Karpas-422 (cell line): ENCODE results near the gene MEIOSIN. TPM values are rescaled to one million over a fixed set of nuclear protein-coding genes. Genes with fewer than 3 reads are reported as not detected.
"Not testable (repeated sequence)": the region's sequence is repeated elsewhere in the genome, so short reads cannot be mapped to it uniquely, and the experiment has no call there.

ENCODE experiments used
- DNase-seq: peaks from one replicate; pipeline ENCODE4 v3.0.0-alpha.2; 2015
- H2AFZ ChIP-seq: fragments of 200-600 bp; sonication (generic); 2 replicates; pipeline ENCODE4 v1.6.1; 2014; ENCODE audit warnings: antibody characterized with exemption, low read length, mixed read lengths
- H3K27ac ChIP-seq: fragments of 200-600 bp; sonication (generic); 2 replicates; pipeline ENCODE4 v1.5.1; 2014; ENCODE audit warnings: mild to moderate bottlenecking, low read length, moderate library complexity
- H3K27me3 ChIP-seq: fragments of 200-600 bp; sonication (generic); 2 replicates; pipeline ENCODE4 v1.6.1; 2014; ENCODE audit warnings: low read length, mixed read lengths
- H3K36me3 ChIP-seq: fragments of 200-600 bp; sonication (generic); 2 replicates; pipeline ENCODE4 v1.6.1; 2014; ENCODE audit warnings: low read length, mixed read lengths; ENCODE audit not compliant: insufficient read depth
- H3K4me1 ChIP-seq: fragments of 200-600 bp; sonication (generic); 2 replicates; pipeline ENCODE4 v1.6.1; 2014; ENCODE audit warnings: mild to moderate bottlenecking, low read length, mixed read lengths
- H3K4me2 ChIP-seq: fragments of 200-600 bp; sonication (generic); 2 replicates; pipeline ENCODE4 v1.6.1; 2014; ENCODE audit warnings: low read length, low read depth, mild to moderate bottlenecking; ENCODE audit not compliant: poor library complexity, severe bottlenecking
- H3K4me3 ChIP-seq: fragments of 200-600 bp; sonication (generic); 2 replicates; pipeline ENCODE4 v1.5.1; 2014; ENCODE audit warnings: mild to moderate bottlenecking, antibody characterized with exemption, low read length, mixed read lengths
- H3K79me2 ChIP-seq: fragments of 200-600 bp; sonication (generic); 2 replicates; pipeline ENCODE4 v1.6.1; 2014; ENCODE audit warnings: mild to moderate bottlenecking, low read length, mixed read lengths
- H3K9ac ChIP-seq: fragments of 200-600 bp; sonication (generic); 2 replicates; pipeline ENCODE4 v1.6.0; 2014; ENCODE audit warnings: low read length
- H3K9me2 ChIP-seq: fragments of 200-600 bp; sonication (generic), shearing (Covaris generic); replicated peaks from 2 replicates; pipeline ENCODE4 v1.6.0; 2014; ENCODE audit warnings: mild to moderate bottlenecking, low read length, moderate library complexity; ENCODE audit not compliant: insufficient read depth
- H3K9me3 ChIP-seq: fragments of 300-700, 200-600 bp; sonication (generic); 2 replicates; pipeline ENCODE4 v1.6.1; 2014; ENCODE audit warnings: low read length, mixed read lengths
- H4K20me1 ChIP-seq: fragments of 200-600 bp; sonication (generic); 2 replicates; pipeline ENCODE4 v1.6.1; 2014; ENCODE audit warnings: mild to moderate bottlenecking, antibody characterized with exemption, low read length, low read depth; ENCODE audit not compliant: insufficient read depth
- total RNA-seq: library from RNA; depleted of rRNA; stranded (reverse); fragments of >200 nt; shearing (Covaris generic); gene quantifications from 2 replicates; pipeline ENCODE4 v1.2.3, GENCODE V29; 2014; ENCODE audit warnings: low replicate concordance

Gene MEIOSIN
- total RNA-seq, 1 experiment from 2014 or later = not detected

- Histone ChIP-seq H3K9me3 (no peaks in the 10 kb centered on the region), H2AFZ (no peak overlapping the region), H4K20me1 (no peaks in the 10 kb centered on the region), H3K4me3 (peak overlapping the region; percentile 95), H3K27ac (peak overlapping the region; percentile 85), H3K4me2 (peak overlapping the region; percentile 98), H3K9me2 (no peaks in the 10 kb centered on the region), H3K79me2 (peaks cover 46% of the 10 kb centered on the region), H3K9ac (peak overlapping the region; percentile 90), H3K27me3 (no peaks in the 10 kb centered on the region), H3K4me1 (peaks cover 29% of the 10 kb centered on the region), H3K36me3 (0 out of 2 replicates have a peak, but pooled peaks cover 5% of the 10 kb centered on the region)
- DNase-seq = peak; percentile 54
These were observed 16.7 kb upstream of the MEIOSIN start for GRCh38 chr19:45716359-45717130.

- H3K9me2 ChIP-seq = no peaks in the 10 kb centered on the region
- no peaks in the 10 kb centered on the region for H3K27me3 ChIP-seq
- 0 out of 2 replicates have a peak, but pooled peaks cover 5% of the 10 kb centered on the region for H3K36me3 ChIP-seq
- peaks cover 50% of the 10 kb centered on the region for H3K79me2 ChIP-seq
- peak; percentile 100 for DNase-seq
- H2AFZ ChIP-seq = no peak overlapping the region
- H3K9me3 ChIP-seq = no peaks in the 10 kb centered on the region
- H4K20me1 ChIP-seq = no peaks in the 10 kb centered on the region
- peaks cover 29% of the 10 kb centered on the region for H3K4me1 ChIP-seq
- H3K4me2 ChIP-seq = peak overlapping the region; percentile 98
- peak overlapping the region; percentile 85 for H3K27ac ChIP-seq
- H3K4me3 ChIP-seq = peak overlapping the region; percentile 95
- peak overlapping the region; percentile 90 for H3K9ac ChIP-seq
These were observed 15.9 kb upstream of the MEIOSIN start for GRCh38 chr19:45717131-45717982.

DNA sequence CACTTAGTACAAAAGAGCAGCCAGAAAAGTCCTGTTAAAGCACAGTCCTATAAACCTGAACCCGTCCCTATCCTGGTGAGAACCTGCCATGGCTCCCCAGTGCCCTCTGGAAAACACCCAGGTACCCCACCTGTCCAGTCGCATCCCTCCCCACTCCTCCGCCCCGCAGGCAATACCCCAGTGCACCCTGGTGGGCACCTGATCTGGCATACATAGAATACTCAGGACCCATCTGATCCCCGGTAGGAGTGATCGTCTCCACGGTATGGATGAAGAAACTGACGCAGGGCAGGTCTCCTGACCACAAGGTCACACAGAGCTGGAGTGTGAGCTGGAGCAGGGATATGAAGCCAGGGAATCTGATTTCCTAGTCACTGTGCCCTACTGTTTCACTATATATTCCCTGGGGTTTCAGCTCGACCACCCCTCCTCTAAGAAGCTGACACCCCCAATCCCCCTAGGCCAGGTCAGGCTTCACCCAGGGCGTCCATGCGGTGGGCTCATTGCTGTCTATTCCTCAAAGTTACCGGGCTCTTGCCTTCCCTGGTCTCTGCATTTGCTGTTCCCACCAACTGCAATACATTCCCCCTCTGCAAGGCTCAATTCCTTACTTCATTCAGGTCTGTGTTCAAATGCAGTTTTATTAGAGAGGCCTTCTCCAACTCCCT lies 15.1 kb upstream of the MEIOSIN start:
- H3K9ac ChIP-seq = peak overlapping the region; percentile 79
- no peaks in the 10 kb centered on the region for H3K9me2 ChIP-seq
- peak overlapping the region; percentile 78 for H3K4me2 ChIP-seq
- no peaks in the 10 kb centered on the region for H3K27me3 ChIP-seq
- H3K4me1 ChIP-seq = peaks cover 29% of the 10 kb centered on the region
- peaks cover 6% of the 10 kb centered on the region; the same call in 1 of the 2 replicates for H3K36me3 ChIP-seq
- H3K4me3 ChIP-seq = peak overlapping the region; percentile 70
- H3K9me3 ChIP-seq = no peaks in the 10 kb centered on the region
- H3K27ac ChIP-seq = peak overlapping the region; percentile 82
- no peaks in the 10 kb centered on the region for H4K20me1 ChIP-seq
- no peak for DNase-seq
- H3K79me2 ChIP-seq = peaks cover 54% of the 10 kb centered on the region
- no peak overlapping the region for H2AFZ ChIP-seq

DNA sequence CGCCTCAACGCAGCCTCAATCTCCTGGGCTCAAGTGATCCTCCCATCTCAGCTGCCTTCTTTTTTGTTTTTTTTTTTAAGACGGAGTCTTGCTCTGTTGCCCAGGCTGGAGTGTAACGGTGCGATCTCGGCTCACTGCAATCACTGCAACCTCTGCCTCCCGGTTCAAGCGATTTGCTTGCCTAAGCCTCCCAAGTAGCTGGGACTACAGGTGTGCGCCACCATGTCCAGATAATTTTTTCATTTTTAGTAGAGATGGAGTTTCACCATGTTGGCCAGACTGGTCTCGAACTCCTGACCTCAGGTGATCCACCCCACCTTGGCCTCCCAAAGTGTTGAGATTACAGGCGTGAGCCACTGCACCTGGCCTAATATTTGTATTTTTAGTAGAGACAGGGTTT lies 13.2 kb upstream of the MEIOSIN start:
- H3K9ac ChIP-seq, H3K4me2 ChIP-seq, H3K27ac ChIP-seq, DNase-seq, H3K27me3 ChIP-seq, H4K20me1 ChIP-seq, H3K9me3 ChIP-seq, H2AFZ ChIP-seq, H3K4me3 ChIP-seq, H3K9me2 ChIP-seq: not testable (repeated sequence)
- H3K79me2 ChIP-seq = peaks cover 60% of the 10 kb centered on the region
- peaks cover 27% of the 10 kb centered on the region for H3K4me1 ChIP-seq
- peaks cover 17% of the 10 kb centered on the region; the same call in 1 of the 2 replicates for H3K36me3 ChIP-seq

- H2AFZ ChIP-seq, H3K9ac ChIP-seq: not testable (repeated sequence)
These were observed 4.6 kb upstream of the MEIOSIN start for GRCh38 chr19:45728683-45729082.

DNA sequence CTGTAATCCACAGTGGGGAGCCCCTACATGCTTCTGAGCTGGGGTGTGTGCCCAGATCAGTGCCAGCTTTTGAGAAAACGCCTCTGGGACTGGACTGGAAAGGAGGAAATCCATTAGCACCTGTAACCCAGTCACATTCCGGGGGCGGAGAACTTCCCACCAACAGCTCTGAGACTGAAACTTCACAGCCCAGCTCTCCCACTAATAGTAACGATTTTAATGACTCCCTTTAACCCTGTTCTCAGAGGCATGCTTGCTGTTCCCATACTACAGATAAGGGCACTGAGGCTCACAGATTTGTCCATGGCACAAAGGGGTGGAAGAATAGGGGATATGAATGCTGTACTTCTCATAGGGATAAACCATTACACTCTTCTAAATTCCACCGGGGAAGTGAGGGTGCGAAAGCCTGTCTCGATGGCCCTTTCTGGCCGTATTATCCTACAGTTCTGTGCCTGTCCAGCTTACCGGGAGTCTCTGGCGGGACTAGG lies 3.4 kb upstream of the MEIOSIN start:
- peak overlapping the region; percentile 80 for H3K4me2 ChIP-seq
- peak; percentile 51 for DNase-seq
- no peaks in the 10 kb centered on the region for H3K27me3 ChIP-seq
- no peak overlapping the region for H2AFZ ChIP-seq
- H3K4me1 ChIP-seq = peaks cover 14% of the 10 kb centered on the region
- no peaks in the 10 kb centered on the region for H3K9me2 ChIP-seq
- H4K20me1 ChIP-seq = peaks cover 3% of the 10 kb centered on the region; the same call in 1 of the 2 replicates
- peak overlapping the region; percentile 90 for H3K9ac ChIP-seq
- H3K4me3 ChIP-seq = peak overlapping the region; percentile 86
- H3K36me3 ChIP-seq = no peaks in the 10 kb centered on the region
- H3K9me3 ChIP-seq = no peaks in the 10 kb centered on the region
- H3K79me2 ChIP-seq = peaks cover 59% of the 10 kb centered on the region
- H3K27ac ChIP-seq = peak overlapping the region; percentile 55

More at GRCh38 chr19:45728683-45729082, 4.6 kb upstream of the MEIOSIN start:
- peaks cover 14% of the 10 kb centered on the region for H3K4me1 ChIP-seq
- H3K9me3 ChIP-seq, H3K4me2 ChIP-seq, H3K27ac ChIP-seq, H3K27me3 ChIP-seq, H3K36me3 ChIP-seq, DNase-seq, H3K4me3 ChIP-seq, H3K9me2 ChIP-seq, H4K20me1 ChIP-seq: not testable (repeated sequence)
- H3K79me2 ChIP-seq = peaks cover 70% of the 10 kb centered on the region

- H3K4me1 ChIP-seq = peaks cover 14% of the 10 kb centered on the region
- H3K4me2 ChIP-seq = peak within 1 kb of the TSS; percentile 80
- H3K4me3 ChIP-seq = peak within 1 kb of the TSS; percentile 86
- H3K36me3 ChIP-seq = no peaks in the 10 kb centered on the region
- no peaks in the 10 kb centered on the region for H3K9me2 ChIP-seq
- H3K27ac ChIP-seq = peak within 1 kb of the TSS; percentile 55
- no peaks in the 10 kb centered on the region for H3K27me3 ChIP-seq
- H3K9ac ChIP-seq = peak within 1 kb of the TSS; percentile 90
- peak within 1 kb of the TSS; percentile 95; the same call in 1 of the 2 replicates for H2AFZ ChIP-seq
- peak; percentile 100 for DNase-seq
- H3K9me3 ChIP-seq = no peaks in the 10 kb centered on the region
- peaks cover 51% of the 10 kb centered on the region for H3K79me2 ChIP-seq
- peaks cover 3% of the 10 kb centered on the region; the same call in 1 of the 2 replicates for H4K20me1 ChIP-seq
These were observed 2.6 kb upstream of the MEIOSIN start, which contains the start of gene FBXO46 for GRCh38 chr19:45730368-45731288. FBXO46 (minus strand) TSS chr19:45730896; CDS start chr19:45713495, 17,401 bp downstream.
